Activated CD8-positive, alpha-beta memory T cell treated with anti-CD3 and anti-CD28 coated beads for 36 hours (primary cell): ENCODE results near the gene MLYCD. TPM values are rescaled to one million over a fixed set of nuclear protein-coding genes. Genes with fewer than 3 reads are reported as not detected.

Experiments
- CTCF ChIA-PET: fragments of 350-600 bp; sonication (Branson Sonifier 250); formaldehyde crosslinking; loops from one replicate; lab custom pipeline; 2021; ENCODE audit warnings: antibody characterized with exemption; lab: Charles Lee
- POLR2A ChIA-PET: fragments of 350-600 bp; sonication (Branson Sonifier 250); formaldehyde crosslinking; loops from one replicate; lab custom pipeline; 2021; ENCODE audit warnings: antibody characterized with exemption; lab: Charles Lee
- total RNA-seq, 2 experiments: library from RNA; stranded (reverse); gene quantifications; one replicate each; pipeline ENCODE4 v1.2.3, GENCODE V29; 2021

The MLYCD gene
- total RNA-seq, 2 experiments from 2014 or later = 3.6 TPM

DNA sequence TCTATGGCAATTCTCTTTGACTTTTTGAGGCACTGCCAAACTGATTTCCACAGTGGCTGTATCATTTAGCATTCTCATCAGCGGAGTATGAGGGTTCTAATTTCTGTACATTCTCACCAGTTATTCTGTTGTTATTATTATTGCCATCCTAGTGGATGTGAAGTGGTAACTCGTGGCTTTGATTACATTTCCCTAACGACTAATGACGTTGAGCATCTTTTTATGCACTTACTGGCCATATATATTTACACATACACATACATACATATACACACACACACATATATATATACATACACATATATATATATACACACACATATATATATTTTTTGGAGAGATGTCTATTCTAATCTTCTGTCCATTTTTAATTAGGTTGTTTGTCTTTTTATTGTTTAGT, 3.7 kb upstream of the MLYCD start:
- POLR2A ChIA-PET = no interaction called here
- CTCF ChIA-PET = no interaction called here

DNA sequence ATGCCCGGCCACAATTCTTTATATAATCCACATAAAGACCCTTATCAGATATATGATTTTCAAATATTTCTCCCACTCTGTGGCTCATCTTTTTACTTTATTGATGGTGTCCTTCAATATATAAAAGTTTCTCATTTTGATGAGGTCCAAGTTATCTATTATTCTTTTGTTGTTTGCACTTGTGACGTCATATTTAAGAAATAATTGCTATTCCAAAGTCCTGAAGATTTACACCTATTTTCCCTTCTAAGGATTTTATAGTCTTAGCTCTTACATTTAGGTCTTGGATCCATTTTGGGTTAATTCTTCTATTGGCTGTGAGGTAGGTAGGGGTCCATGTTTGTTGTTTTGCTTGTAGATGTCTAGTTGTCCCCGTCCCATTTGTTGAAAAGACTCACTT, 3.0 kb upstream of the MLYCD start:
- ChIA-PET POLR2A (interaction anchor here (0.7 kb wide), 1 partner anchor 88 kb away, joined by 3 read pairs; no protein-coding TSS in a partner anchor), CTCF (no interaction called here)

DNA sequence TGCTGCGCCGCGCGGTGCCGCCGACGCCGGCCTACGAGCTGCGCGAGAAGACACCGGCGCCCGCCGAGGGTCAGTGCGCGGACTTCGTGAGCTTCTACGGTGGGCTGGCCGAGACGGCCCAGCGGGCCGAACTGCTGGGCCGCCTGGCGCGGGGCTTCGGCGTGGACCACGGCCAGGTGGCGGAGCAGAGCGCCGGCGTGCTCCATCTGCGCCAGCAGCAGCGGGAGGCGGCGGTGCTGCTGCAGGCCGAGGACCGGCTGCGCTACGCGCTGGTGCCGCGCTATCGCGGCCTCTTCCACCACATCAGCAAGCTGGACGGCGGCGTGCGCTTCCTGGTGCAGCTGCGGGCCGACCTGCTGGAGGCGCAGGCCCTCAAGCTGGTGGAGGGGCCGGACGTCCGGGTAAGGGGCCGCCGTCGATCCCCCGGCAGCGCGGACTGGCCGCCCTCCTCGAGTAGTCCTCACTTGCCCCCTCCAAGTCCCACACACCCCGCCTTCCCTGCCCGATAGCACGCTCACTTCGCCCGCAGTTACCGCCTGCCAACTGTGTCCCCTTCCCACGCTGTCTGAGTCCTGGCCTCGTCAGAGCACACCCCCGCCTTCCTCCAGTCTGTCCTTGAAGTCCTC, 470 bp downstream of the MLYCD start:
- ChIA-PET CTCF (interaction anchor here (0.9 kb wide), 1 partner anchor 57 kb away, joined by 3 read pairs; no protein-coding TSS in a partner anchor), POLR2A (interaction anchor here (1.2 kb wide), 1 partner anchor 217 kb away, joined by 3 read pairs; the partner anchor contains the start of gene MBTPS1)

DNA sequence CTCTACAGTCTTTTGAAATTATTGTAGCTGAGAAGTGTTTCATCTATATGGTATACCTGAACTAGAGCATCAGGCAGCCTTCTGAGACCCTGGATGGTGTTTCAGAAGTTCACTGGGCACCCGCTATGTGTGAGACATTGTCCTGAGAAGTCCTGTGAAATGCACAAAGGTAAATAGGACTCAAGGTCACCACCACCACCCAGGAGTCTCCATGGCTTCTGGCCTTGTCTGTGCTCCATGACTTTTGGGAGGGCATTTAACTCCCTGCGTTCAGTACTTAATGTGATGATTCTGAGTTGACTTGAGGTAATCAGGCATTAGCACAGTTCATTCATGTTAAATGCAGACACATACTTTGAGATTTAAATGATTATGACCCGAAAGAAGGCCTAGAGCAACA, 1.1 kb downstream of the MLYCD start:
- POLR2A ChIA-PET = interaction anchor here (0.6 to 1.2 kb wide), 2 partner anchors 90 to 217 kb away, joined by 3 read pairs; partner anchors contain the start of gene MBTPS1
- CTCF ChIA-PET = interaction anchor here (0.9 kb wide), 1 partner anchor 58 kb away, joined by 3 read pairs; no protein-coding TSS in a partner anchor

DNA sequence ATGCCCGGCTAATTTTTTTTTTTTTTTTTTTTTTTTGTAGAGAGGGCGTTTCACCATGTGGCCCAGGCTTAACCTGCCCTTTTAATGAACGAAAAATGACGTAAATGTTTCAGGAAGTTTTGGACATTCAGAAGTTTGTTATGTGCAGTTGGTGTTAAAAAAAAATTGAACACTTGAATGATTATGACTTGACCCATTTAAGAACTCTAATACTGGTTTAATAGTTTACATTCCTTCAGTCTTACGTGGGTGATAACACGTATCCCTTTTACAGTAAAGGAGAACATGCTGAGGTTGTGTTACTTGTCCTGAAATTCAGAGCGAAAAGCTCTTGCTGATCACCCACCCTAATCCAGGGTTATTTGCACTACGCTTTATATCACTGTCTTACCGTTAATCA, 1.7 kb downstream of the MLYCD start:
- CTCF ChIA-PET = no interaction called here
- POLR2A ChIA-PET = no interaction called here

DNA sequence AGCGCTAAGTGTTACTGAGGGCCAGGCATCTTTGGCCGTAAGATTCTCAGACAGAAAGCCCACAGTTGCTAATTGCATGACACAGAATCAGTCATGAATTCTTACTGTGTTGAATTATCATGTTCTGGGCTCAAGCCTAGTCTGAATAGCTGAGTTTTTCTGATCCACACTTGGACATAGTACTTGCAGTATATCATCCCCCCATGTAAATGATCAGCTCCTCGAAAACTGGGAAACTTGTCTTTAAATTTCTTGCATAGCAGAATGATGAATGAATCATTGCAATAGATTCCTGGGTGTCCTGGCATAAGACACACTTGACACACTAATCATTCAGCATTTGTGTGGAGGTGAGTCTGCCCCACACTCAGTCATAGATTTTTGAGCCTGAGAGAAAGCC, 2.2 kb downstream of the MLYCD start:
- POLR2A ChIA-PET = no interaction called here

DNA sequence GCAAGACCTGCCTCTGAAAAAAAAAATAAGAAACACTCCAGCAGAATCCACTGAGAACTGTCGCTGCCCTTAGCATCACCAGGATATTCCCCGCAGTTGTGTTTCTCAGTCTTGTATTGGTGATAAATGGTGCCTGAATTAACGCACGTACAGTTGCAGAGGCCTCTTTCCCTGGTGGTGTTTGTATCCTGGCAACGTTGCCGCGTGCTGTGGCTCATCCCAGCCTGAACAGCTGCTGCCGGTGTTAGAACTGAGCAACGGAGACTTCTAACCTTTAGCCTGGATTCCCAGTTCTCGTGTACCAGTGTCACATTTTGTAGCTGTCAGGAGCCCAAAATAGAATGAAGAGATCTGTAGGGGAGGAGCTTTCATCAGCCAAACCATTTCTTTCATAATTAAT, 4.8 kb downstream of the MLYCD start:
- ChIA-PET CTCF (interaction anchor here (0.6 to 1.6 kb wide), 2 partner anchors 10 to 38 kb away, joined by 5 read pairs; no protein-coding TSS in a partner anchor), POLR2A (no interaction called here)

More for the DNA sequence above, 2.2 kb downstream of the MLYCD start:
- CTCF ChIA-PET = no interaction called here

DNA sequence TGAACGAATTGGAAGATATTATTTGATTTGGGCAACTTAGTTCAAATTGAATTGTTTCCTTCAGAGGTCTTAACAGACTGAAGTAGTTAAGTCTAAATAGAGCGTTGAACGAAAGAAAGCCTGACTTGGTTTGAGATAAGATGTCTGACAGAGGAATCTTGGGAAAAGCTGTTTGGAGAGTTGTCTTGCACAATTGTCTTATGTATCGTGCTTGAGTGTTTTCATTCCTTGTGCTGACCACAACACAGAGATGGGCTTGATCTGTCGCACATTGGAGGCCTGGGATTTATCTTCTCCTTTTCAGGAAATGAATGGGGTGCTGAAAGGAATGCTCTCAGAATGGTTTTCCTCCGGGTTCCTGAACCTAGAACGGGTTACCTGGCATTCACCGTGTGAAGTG, 7.8 kb downstream of the MLYCD start:
- CTCF ChIA-PET = no interaction called here
- POLR2A ChIA-PET = no interaction called here

DNA sequence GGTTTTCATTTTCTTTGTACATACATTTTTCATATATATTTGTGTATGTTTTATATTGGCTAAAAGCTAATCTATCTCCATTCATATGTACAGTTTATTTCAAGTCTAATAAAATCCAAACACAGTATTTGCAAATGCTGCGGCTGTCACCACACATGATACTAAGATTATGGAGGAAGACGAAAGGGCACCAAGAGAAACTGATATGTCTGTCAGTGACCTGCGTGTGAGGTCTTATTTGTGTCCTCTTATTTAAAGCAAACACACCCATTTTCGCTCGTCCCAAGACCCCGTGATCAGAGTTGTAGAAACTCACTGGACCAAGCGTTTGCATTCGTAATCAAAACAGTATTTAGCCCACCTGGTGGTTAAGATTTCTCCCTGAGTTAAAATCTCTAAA, 8.2 kb downstream of the MLYCD start:
- POLR2A ChIA-PET = no interaction called here
- CTCF ChIA-PET = no interaction called here

DNA sequence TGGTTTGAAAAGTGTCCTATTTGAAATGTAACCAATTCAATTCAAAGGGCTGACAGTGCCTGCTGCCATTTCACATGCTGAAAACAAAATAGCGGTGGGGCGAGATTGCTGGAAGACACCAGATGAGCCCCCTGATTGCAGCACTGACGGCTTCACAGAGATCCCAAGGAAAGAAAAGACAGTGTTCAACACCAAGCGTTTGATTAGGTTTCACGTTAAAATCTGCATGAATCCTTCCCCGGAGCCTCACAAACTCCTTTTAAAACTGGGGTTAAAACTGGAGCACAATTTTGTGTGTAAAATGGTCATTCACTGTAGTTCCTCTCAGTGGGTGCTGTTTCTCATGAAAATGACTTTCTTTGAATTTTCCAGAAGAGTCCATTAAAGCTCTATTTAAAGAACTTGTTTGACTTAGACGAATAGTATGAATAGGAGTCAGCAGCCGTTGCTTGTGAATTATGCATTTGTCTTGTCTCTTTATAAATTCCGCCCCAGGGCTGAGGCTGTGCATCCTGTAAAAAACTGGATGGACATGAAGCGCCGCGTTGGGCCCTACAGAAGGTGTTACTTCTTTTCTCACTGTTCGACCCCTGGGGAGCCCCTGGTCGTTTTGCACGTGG, 8.8 kb downstream of the MLYCD start:
- ChIA-PET CTCF (no interaction called here), POLR2A (no interaction called here)

DNA sequence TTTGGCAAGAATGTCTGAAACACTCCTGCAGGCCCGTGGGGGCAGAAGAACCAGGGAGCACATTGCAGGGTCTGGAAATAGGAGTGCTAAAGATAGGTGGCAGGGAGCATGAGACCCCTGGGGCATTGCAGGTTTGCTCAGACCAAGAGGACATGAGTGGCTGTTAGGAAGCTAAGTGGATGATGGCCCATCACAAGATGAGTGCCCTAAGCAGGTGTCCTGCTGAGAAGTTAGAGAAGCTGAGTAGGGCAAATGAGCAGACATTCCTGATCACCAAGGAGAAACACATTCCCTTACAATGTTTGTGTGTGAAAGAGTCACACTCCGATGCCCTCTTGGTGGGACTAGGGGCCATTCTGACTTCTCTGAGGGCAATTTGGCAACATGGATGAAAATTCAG, 9.9 kb downstream of the MLYCD start:
- CTCF ChIA-PET = no interaction called here
- POLR2A ChIA-PET = no interaction called here

DNA sequence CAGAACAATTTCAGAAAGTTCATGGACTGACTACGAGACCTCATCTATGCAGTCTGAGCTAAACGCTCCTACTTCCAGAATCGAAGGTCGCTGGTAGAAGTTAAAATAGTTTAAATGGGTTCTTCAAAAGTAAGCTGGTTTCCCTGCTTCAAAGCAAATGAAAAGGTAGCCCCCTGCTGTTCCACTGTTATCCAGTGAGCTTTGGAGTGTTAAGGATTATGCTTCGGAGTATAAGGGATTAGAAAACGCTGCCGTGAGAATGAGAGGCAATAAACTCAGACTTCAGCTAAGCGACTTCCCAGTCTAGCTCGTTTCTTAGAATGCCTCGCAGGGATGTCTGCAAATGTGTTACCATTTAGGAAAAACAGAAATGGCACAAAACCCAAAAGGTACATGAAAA, 12.4 kb downstream of the MLYCD start:
- CTCF ChIA-PET = no interaction called here
- POLR2A ChIA-PET = no interaction called here

DNA sequence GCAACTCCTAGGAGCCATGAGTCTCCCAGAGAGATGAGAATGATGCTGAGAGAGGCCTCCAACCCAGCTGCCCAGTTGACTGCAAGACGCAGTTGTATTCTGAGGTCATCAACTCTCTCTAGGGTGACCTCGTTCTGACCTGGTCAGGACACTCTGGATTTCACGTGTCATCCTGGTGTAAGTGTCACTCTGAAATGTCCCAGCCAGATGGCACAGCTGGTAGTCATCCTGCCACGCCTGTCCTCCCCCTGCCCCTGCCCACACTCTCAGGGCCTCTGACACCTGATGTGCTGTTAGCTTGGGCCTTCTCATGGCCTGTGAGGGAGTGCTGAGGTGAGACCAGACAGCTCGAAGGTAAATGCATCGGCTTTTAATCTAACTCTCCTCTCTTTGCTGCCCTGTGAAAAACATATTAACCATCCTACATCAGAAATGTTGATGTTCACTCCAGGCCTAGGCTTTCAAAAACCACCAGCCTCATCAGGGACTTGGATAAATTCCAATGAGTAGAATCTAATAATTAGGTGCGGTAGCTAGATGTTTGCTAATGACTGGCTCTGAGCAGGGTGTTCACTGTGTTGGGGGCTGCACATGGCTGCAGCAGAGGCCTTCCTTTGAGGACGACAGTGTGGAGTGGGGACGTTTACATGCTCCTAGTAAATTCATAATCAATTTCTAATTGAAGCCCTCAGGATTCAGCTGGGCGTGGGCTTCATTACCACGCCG, 13.8 kb downstream of the MLYCD start:
- ChIA-PET CTCF (interaction anchor here (1.0 to 1.9 kb wide), 2 partner anchors 8 to 86 kb away, joined by 3 to 5 read pairs; no protein-coding TSS in a partner anchor), POLR2A (no interaction called here)

DNA sequence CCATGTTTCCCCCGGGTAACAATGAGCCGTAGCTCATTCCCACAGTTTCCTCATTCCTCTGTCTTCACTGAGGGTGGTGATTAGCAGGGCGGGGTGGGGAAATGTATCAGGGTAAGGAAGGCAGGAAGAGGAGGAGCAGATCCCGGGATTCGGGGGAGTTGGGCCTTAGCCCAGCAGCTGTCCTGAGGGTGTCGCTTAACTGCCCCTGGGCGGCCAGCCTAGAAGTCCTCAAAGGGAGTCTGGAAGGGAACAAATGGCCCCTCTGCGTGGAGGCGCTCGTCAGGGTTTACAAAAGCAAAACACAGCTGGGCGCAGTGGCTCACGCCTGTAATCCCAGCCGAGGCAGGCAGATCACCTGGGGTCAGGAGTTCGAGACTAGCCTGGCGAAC, 14.3 kb downstream of the MLYCD start:
- ChIA-PET POLR2A (no interaction called here), CTCF (interaction anchor here (1.0 to 1.9 kb wide), 2 partner anchors 9 to 87 kb away, joined by 3 to 5 read pairs; no protein-coding TSS in a partner anchor)

DNA sequence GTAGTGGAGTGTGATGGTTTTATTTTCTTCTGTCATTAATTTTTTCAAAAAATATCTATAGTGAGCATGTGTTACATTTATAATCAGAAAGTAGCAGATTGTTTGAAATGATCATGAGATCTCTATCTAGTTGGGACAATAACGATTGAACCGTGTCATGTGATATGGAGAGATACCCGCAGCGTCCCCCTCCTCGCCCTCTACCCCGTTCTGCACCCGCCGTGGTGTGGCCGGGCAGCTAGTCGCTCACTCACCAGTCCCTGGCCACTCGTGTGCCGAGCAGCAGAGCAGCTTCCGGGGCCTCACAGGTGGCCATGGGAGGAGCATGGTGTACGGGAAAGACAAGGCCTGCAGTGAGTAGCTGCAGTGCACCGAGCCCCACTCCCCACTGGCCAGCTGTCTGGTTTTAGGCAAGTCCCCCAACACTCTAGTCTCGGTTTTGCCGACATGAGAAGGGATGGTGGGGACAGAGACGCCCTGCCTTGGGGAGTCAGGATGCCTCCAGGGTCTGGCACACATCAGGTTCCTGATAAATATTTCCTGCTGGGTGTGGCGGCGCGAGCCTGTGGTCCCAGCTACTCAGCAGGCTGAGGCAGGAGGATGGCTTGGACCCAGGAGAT, 15.3 kb downstream of the MLYCD start:
- POLR2A ChIA-PET = no interaction called here
- CTCF ChIA-PET = interaction anchor here (1.9 kb wide), 1 partner anchor 10 kb away, joined by 5 read pairs; no protein-coding TSS in a partner anchor

DNA sequence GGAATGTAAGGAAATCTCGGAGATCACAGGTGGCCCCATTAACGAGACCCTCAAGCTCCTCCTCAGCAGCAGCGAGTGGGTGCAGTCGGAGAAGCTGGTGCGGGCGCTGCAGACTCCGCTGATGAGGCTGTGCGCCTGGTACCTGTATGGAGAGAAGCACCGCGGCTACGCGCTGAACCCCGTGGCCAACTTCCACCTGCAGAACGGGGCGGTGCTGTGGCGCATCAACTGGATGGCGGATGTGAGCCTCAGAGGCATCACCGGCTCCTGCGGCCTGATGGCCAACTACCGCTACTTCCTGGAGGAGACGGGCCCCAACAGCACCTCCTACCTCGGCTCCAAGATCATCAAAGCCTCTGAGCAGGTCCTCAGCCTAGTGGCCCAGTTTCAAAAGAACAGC, 16.2 kb downstream of the MLYCD start:
- ChIA-PET CTCF (no interaction called here), POLR2A (no interaction called here)

DNA sequence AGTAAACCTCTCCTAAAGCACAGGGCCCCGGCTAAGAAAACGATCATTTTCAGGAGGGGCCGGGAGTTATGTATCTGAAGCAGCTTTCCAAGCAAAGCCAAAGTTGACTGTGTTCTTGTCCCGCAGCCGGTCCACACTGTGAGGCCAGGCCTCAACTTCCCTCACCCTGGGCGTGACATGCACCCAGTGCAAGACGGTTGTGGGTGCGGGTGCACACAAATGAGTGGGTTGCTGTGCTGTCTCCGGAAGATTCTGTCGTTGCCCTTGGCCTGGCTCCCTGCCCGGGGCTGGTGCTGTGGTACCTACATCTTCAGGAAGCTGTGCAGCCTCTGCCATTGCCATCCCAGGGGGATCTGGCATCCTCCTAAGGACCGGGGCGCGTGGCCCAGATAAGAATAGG, 16.6 kb downstream of the MLYCD start:
- CTCF ChIA-PET = no interaction called here

DNA sequence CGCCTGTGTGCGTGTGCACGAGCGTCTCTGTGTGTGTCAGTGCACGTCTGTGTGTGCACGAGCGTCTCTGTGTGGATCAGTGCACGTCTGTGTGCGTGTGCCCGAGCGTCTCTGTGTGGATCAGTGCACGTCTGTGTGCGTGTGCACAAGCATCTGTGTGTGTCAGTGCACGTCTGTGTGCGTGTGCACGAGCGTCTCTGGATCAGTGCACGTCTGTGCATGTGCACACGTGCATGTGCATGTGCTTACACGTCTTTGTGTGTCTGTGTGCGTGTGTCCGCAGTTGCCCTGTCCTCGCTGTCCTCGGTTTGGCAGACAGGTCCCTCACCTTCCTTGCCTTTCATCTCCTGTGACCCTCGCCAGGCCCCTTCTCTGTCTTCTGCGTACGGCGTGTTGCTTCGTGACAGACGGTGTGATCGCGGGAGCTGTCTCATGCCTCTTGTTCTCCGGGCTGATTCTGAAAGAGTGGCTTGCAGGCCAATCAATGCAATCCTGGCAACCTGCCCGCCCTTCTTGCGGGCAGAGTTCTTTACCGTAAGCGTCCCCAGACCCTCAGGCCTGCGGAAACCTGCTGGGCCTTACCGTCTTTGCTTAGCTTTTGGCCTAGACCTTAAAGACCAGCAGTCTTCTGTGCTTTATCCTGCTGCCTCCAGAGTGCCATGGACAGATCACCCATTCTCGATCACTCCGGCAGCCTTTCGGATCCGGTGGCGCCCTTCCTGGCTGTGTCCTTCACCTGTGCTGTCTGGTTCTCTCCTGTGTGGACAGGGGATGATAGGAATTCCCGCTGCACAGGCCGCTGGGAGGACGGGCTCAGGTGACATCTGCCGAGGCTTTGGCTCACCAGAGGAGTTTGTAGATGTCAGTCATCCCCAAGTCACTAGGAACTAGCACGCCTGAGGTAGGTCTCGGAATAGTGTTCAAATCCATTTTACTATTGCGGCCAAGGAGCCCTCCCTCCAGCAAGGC, 18.5 kb downstream of the MLYCD start:
- ChIA-PET CTCF (no interaction called here), POLR2A (no interaction called here)

More for the DNA sequence above, 16.6 kb downstream of the MLYCD start:
- POLR2A ChIA-PET = no interaction called here
